ENCODE data around the gene IL16. TPM values are rescaled to one million over a fixed set of nuclear protein-coding genes. Genes with fewer than 3 reads are reported as not detected.

Gene IL16
- total and polyA plus RNA-seq, 2 experiments from 2014 or later, result not detected

DNA sequence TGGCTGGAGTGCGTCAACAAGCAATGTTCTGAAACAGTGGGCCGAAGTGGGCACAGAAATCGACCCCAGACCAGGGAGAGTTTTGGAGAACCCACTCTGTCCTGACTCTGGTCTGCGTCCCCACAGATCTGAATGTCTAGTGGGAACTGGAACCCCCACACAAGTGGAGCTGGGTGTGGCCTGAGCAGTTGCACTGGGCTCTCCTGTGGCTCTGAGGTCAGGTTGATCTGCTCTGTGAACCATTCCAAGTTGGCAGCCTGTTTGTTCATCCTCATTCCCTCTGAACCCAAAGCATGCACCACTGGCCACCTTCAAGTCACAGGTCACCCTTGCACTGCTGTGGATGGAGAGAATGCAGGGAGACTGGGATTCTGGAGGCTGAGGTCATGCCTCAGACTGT, 66.8 kb downstream of the IL16 start:
- H3K27ac ChIP-seq, result no peak overlapping the region
- TF ChIP-seq, protein P1, sequence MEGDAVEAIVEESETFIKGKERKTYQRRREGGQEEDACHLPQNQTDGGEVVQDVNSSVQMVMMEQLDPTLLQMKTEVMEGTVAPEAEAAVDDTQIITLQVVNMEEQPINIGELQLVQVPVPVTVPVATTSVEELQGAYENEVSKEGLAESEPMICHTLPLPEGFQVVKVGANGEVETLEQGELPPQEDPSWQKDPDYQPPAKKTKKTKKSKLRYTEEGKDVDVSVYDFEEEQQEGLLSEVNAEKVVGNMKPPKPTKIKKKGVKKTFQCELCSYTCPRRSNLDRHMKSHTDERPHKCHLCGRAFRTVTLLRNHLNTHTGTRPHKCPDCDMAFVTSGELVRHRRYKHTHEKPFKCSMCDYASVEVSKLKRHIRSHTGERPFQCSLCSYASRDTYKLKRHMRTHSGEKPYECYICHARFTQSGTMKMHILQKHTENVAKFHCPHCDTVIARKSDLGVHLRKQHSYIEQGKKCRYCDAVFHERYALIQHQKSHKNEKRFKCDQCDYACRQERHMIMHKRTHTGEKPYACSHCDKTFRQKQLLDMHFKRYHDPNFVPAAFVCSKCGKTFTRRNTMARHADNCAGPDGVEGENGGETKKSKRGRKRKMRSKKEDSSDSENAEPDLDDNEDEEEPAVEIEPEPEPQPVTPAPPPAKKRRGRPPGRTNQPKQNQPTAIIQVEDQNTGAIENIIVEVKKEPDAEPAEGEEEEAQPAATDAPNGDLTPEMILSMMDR (IDR thresholded peaks at IDR 0.05; ENCODE audit: low read depth, low read length), result no peak
- no peaks in the 10 kb centered on the region for H3K36me3 ChIP-seq

DNA sequence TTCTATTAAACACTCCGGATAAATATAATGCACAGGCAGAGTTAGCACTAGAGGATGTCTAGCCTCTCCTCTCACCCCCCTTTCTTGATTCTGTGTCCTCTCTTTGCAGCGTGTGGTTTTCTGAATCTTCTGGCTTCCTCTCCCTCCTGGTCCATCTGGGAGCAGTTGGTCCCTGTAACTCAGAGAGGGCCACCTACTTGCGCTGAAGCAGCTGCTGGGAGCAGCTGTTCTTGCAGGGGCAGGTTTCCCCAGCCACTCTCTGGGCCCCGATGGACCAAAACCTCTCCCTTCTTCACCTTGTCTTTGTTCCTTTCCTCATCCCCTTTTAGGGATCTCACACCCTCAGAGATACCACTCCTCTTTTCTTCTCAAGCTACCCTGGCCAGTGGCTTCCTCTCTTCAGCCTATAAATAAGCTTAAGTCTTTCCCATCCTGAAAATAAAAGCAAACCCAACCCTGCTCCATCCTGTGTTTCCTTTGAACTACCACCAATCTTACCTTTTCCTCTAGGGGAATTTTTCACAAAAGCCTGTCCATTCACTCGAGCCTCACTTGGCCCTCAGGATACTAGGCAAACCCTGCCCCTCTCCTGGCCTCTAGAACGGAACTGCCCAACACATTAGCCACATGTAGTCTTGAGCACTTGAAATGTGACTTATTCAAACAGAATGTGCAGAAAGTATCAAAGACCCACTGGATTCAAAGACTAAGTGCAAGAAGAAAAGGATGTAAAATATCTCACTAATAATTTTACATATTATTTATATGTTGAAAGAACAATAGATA, 67.6 kb downstream of the IL16 start:
- TF ChIP-seq, protein P1 (IDR thresholded peaks at IDR 0.05; ENCODE audit: low read depth, low read length), result no peak
- Histone ChIP-seq H3K4me3 (no peak overlapping the region), H3K27ac (no peak overlapping the region), H3K4me1 (ENCODE audit: low read depth) (no peaks in the 10 kb centered on the region), H3K9me3 (ENCODE audit: low read depth) (no peaks in the 10 kb centered on the region), H3K36me3 (no peaks in the 10 kb centered on the region), H3K27me3 (peaks cover 8% of the 10 kb centered on the region)
- no peak for DNase-seq (ENCODE audit: low read depth in 1 of 2, low spot score in 1 of 2)

More for the DNA sequence above, 66.8 kb downstream of the IL16 start:
- H3K27me3 ChIP-seq, result peaks cover 9% of the 10 kb centered on the region
- DNase-seq (ENCODE audit: low read depth in 1 of 2, low spot score in 1 of 2), result no peak
- no peaks in the 10 kb centered on the region for H3K4me1 ChIP-seq (ENCODE audit: low read depth)
- H3K9me3 ChIP-seq (ENCODE audit: low read depth), result no peaks in the 10 kb centered on the region
- no peak overlapping the region for H3K4me3 ChIP-seq

DNA sequence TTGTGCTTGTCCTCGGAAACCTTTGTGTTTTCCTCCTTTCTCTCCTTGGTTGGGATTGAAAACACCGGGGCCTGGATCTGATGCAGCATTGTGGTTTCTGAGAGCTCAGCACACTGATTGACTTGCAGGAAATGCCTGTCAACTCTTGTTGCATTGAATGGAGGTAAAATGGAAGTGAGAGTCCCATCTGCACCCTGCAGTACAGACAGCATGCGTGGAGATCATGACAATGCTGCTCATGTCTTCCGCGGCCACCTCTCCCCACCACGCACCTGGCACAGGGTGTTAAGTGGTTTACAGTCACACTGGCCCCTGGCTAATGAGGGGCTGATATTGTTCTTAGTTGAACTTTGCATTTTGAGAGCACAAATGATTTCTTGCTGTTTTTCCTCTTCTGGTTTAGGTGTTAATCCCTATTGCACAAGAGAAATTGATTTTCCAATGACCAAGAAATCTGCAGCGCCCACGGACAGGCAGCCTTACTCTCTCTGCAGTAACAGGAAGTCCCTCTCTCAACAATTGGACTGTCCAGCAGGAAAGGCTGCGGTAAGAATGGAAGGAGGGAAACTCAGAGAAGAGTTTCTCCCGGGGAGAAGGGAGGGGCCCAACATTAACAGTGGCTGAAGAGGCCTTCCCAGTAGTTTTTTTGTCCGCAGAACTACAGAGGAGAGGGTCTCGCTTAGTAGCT, 68.7 kb downstream of the IL16 start:
- H3K27ac ChIP-seq, result no peak overlapping the region
- no peaks in the 10 kb centered on the region for H3K9me3 ChIP-seq (ENCODE audit: low read depth)
- TF ChIP-seq, protein P1 (IDR thresholded peaks at IDR 0.05; ENCODE audit: low read depth, low read length), result no peak
- no peak for DNase-seq (ENCODE audit: low read depth in 1 of 2, low spot score in 1 of 2)
- no peak overlapping the region for H3K4me3 ChIP-seq
- H3K36me3 ChIP-seq, result no peaks in the 10 kb centered on the region
- H3K27me3 ChIP-seq, result no peaks in the 10 kb centered on the region
- no peaks in the 10 kb centered on the region for H3K4me1 ChIP-seq (ENCODE audit: low read depth)

DNA sequence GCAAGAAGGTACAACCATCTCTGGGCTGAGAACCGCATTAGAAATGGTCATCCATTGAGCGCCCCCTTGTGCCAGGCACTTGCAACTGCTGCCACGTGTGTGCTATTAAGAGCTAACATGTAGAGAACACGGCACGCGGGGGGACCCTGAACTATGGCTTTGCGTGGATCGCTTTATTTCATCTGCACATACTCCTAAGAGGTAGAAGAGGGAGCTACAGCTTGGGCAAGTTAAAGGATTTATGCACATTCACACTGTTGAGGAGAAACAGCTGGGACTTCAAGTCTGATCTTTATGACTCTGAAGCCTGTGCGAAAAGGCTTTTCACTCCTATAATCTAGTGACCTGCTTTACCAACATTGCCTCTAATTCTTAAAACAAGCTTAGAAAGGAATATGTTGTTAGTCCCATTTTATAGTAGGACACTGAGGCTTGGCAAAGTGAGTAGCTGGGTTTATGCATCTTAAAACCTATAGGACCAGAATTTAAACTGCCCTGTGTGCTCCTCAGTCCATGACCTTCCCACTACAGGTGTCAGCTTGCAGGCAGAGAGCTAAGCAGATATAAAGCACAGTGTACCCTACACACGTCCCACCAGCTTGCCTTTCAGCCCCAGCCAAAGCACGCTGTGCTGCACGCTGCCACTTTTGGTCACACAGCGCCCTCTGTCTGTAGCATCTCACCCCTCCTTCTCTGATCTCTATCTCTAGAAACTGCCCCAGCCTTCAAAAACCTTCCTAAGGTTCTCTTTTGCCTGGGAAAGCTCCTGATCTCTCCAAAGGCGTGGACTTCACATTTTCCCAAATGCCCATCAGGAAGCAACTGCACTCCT, 69.5 kb downstream of the IL16 start:
- Histone ChIP-seq H3K36me3 (no peaks in the 10 kb centered on the region), H3K9me3 (ENCODE audit: low read depth) (no peaks in the 10 kb centered on the region), H3K4me3 (no peak overlapping the region), H3K27ac (no peak overlapping the region), H3K4me1 (ENCODE audit: low read depth) (no peaks in the 10 kb centered on the region), H3K27me3 (no peaks in the 10 kb centered on the region)
- TF ChIP-seq, protein P1 (IDR thresholded peaks at IDR 0.05; ENCODE audit: low read depth, low read length), result peak; percentile 95
- peak; percentile 86 to 87 for DNase-seq (ENCODE audit: low read depth in 1 of 2, low spot score in 1 of 2)

DNA sequence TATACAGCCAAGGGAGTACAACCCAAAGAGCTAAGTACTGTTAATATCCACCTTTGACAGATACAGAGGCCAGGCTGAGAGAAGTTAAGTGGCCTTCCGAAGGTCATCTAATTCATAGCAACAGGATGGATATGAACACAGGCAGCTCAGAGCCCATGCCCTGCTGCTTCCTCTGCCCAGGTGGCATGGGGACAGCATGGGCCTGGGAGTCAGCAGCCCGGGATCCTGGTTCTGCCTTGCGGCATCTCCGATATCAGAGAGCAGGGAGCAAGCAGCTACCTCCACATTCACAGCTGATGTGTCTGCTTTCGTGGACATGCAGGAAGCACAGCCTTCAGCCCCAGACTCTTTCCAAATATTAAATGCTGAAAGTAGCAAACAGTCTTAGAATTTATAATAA, 71.7 kb downstream of the IL16 start:
- Histone ChIP-seq H3K27me3 (no peaks in the 10 kb centered on the region), H3K27ac (no peak overlapping the region), H3K4me3 (no peak overlapping the region), H3K36me3 (no peaks in the 10 kb centered on the region), H3K4me1 (ENCODE audit: low read depth) (no peaks in the 10 kb centered on the region), H3K9me3 (ENCODE audit: low read depth) (no peaks in the 10 kb centered on the region)
- TF ChIP-seq, protein P1 (IDR thresholded peaks at IDR 0.05; ENCODE audit: low read depth, low read length), result no peak
- DNase-seq (ENCODE audit: low read depth in 1 of 2, low spot score in 1 of 2), result peak in 1 of 2 donors; percentile 30

All from cardiac muscle cell (in vitro differentiated cells and primary cell).